SU-DHL-6 (cell line): ENCODE data around the gene MRPL54.

Source experiments
- CTCF ChIP-seq: fragments of 200-600 bp; sonication (generic); IDR thresholded peaks from one replicate; pipeline ENCODE4 v1.5.1; 2017; ENCODE audit warnings: antibody characterized with exemption, mild to moderate bottlenecking, low read length, moderate library complexity; ENCODE audit not compliant: insufficient read depth, poor library complexity, severe bottlenecking
- EZH2phosphoT487 ChIP-seq: fragments of 200-600 bp; sonication (generic), shearing (Covaris generic); conservative IDR thresholded peaks from 2 replicates; pipeline ENCODE4 v1.6.1; 2018; ENCODE audit warnings: mild to moderate bottlenecking, antibody characterized with exemption, low read length, moderate library complexity, mixed read lengths

GRCh38 chr19:3722443-3723109 lies 39.9 kb upstream of the MRPL54 start:
- TF ChIP-seq CTCF: no peak
- no peak for TF ChIP-seq EZH2phosphoT487
